Measurements from ENCODE around the gene THAP7. TPM values are rescaled to one million over a fixed set of nuclear protein-coding genes. Genes with fewer than 3 reads are reported as not detected.
"Not testable (repeated sequence)": the region's sequence is repeated elsewhere in the genome, so short reads cannot be mapped to it uniquely, and the experiment has no call there.

Gene THAP7
- total RNA-seq, 6 donors from 2014 or later = 18.9 to 52.4 (median 32.0) TPM

- DNase-seq = peak in 1 of 2 donors; percentile 14
- no peak for TF ChIP-seq CTCF (IDR thresholded peaks at IDR 0.05)
- TF ChIP-seq POLR2AphosphoS5 (IDR thresholded peaks at IDR 0.05) = no peak
- no peak for TF ChIP-seq EP300 (IDR thresholded peaks at IDR 0.05)
- TF ChIP-seq POLR2A (IDR thresholded peaks at IDR 0.05) = no peak
These were observed 10.8 kb upstream of the THAP7 start for GRCh38 chr22:21012446-21013407.

GRCh38 chr22:21010426-21011113 lies 8.7 kb upstream of the THAP7 start:
- ATAC-seq (ENCODE audit: low FRiP score in 2 of 2) = no peak
- TF ChIP-seq POLR2A (IDR thresholded peaks at IDR 0.05) = no peak
- TF ChIP-seq CTCF (IDR thresholded peaks at IDR 0.05) = no peak
- no peak for TF ChIP-seq POLR2AphosphoS5 (IDR thresholded peaks at IDR 0.05)
- H3K36me3 ChIP-seq = no peaks in the 10 kb centered on the region
- peak in 1 of 2 donors; percentile 22 for DNase-seq
- no peaks in the 10 kb centered on the region for H3K9me3 ChIP-seq
- 92 to 94% methylated on average over 3 of the region's 3 CpGs for WGBS, 2 donors
- H3K4me1 ChIP-seq = peaks cover 18 to 22% (median 20%) of the 10 kb centered on the region in 4 donors
- no peak overlapping the region for H3K4me3 ChIP-seq
- no peaks in the 10 kb centered on the region for H3K27me3 ChIP-seq
- H3K27ac ChIP-seq = no peak overlapping the region

More at GRCh38 chr22:21012446-21013407, 10.8 kb upstream of the THAP7 start:
- WGBS, 2 donors = 87 to 93% methylated on average over 6 to 13 of the region's 14 CpGs
- H3K9me3 ChIP-seq = no peaks in the 10 kb centered on the region
- H3K4me1 ChIP-seq = peaks cover 22 to 27% (median 23%) of the 10 kb centered on the region in 4 donors
- no peak overlapping the region for H3K4me3 ChIP-seq
- no peak for ATAC-seq (ENCODE audit: low FRiP score in 2 of 2)
- no peaks in the 10 kb centered on the region for H3K36me3 ChIP-seq
- peak overlapping the region in 1 of 4 donors; percentile 80 for H3K27ac ChIP-seq
- H3K27me3 ChIP-seq = no peaks in the 10 kb centered on the region

- DNase-seq = no peak
- Histone ChIP-seq H3K4me1 (peaks cover 11 to 14% (median 12%) of the 10 kb centered on the region in 4 donors), H3K27me3 (no peaks in the 10 kb centered on the region), H3K27ac (no peak overlapping the region), H3K9me3 (no peaks in the 10 kb centered on the region), H3K4me3 (no peak overlapping the region), H3K36me3 (no peaks in the 10 kb centered on the region)
- ATAC-seq (ENCODE audit: low FRiP score in 2 of 2) = no peak
- TF ChIP-seq POLR2A (IDR thresholded peaks at IDR 0.05) = no peak
- no peak for TF ChIP-seq CTCF (IDR thresholded peaks at IDR 0.05)
- TF ChIP-seq POLR2AphosphoS5 (IDR thresholded peaks at IDR 0.05) = no peak
- WGBS, 2 donors = 62 to 69% methylated on average over 10 of the region's 10 CpGs
These were observed 7.9 kb upstream of the THAP7 start for GRCh38 chr22:21009638-21010425.

GRCh38 chr22:21009208-21009607 lies 7.3 kb upstream of the THAP7 start:
- not testable (repeated sequence) for ATAC-seq (ENCODE audit: low FRiP score in 2 of 2); H3K4me1 ChIP-seq; H3K9me3 ChIP-seq; DNase-seq; H3K27me3 ChIP-seq; H3K27ac ChIP-seq; H3K4me3 ChIP-seq; H3K36me3 ChIP-seq
- 74 to 86% methylated on average over 9 to 13 of the region's 13 CpGs for WGBS, 2 donors

- no peaks in the 10 kb centered on the region for H3K27me3 ChIP-seq
- H3K36me3 ChIP-seq = peaks cover 0 to 18% (median 15%) of the 10 kb centered on the region in 4 donors
- no peaks in the 10 kb centered on the region for H3K9me3 ChIP-seq
- WGBS, 2 donors = 74 to 82% methylated on average over 3 to 4 of the region's 4 CpGs
- no peak overlapping the region for H3K4me3 ChIP-seq
- ATAC-seq (ENCODE audit: low FRiP score in 2 of 2) (no peak), DNase-seq (no peak)
- H3K27ac ChIP-seq = peak overlapping the region in 1 of 4 donors; percentile 99
- peaks cover 22 to 39% (median 29%) of the 10 kb centered on the region in 4 donors for H3K4me1 ChIP-seq
- no peak for TF ChIP-seq POLR2A (IDR thresholded peaks at IDR 0.05)
These were observed 1.9 kb upstream of the THAP7 start for GRCh38 chr22:21003782-21004181.
